GM19099 (cell line): ENCODE measurements around the gene HDAC7.

ENCODE experiments used
- POLR2A ChIP-seq: IDR thresholded peaks from 3 replicates; pipeline ENCODE4 v1.6.1; 2011; ENCODE audit warnings: low read depth; ENCODE audit not compliant: insufficient read length; ENCODE audit errors: extremely low read depth

Gene HDAC7

DNA sequence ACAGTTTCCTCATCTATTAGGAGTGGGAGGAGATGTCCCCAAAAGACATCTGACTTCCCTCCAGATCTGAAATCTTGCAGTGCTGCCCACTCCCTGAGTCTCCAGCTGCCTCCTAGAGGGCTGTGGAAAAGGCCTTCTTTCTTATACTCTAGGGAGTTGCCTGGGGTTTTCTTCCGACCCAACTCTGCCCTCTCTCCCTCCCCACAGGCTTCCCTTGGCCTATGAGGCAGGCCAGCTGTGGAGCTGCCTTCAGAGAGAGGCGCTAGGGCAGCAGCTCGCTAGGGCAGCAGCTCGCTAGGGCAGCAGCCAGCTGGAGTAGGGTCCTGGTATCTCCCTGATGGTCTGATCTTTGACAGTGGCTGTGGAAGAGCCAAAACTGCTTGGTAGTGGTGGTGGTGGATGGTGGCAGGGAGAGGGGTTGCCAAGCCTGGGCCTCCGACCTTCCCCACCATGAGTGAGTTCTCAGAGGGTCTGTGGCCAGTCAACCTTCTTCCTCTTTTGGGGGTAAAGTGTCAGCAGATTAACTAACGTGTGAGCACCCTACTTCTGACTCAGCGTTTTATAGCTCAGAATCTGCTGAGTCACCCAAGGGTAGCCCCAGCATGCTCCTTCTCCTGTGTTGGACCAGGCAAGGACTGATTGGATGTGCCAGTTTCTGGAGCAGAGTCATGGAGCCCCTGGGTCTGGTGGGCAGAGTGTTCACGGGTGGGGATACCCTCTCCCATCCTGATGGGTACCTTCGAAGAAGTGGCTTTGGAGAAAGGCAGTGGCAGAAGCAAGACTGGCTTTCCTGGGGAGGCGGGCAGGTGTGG lies 44.4 kb downstream of the HDAC7 start:
- no peak for TF ChIP-seq POLR2A

GRCh38 chr12:47774663-47775062 lies 45.0 kb downstream of the HDAC7 start:
- TF ChIP-seq POLR2A: no peak

DNA sequence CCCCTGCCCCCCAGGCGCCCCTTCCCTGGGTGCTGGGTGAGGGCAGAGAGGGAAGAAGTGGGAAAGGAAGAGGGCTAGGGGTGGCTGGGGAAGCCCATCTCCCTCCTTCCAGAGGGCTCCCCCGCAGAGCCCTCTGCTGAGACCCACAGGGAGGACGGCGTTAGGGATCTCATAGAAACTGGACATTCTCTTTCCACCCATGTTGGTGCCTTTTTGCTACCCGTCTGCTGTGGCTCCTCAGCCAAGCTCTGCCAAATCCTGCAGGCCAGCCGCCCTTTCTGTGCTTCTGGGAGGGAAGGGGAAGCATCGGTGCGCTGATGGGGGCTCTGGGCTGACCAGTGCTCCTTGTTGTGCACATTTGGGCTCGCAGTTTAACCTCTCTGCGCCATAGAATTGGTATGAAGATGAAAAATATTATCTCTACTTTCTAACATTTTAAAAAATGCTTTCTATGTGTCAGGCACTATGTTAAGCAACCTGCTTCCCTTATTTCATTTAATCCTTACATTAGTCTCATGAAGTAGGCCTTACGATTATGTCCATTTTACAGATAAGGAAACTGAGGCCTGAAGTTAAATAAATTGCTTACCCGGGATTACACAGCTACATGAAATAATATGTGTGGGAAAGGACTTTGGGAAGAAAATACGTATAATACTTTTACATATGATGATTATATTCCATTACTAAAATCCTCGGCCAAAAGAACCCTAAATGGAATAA lies 45.7 kb downstream of the HDAC7 start:
- TF ChIP-seq POLR2A: no peak

- TF ChIP-seq POLR2A: peak; percentile 62
Observed at GRCh38 chr12:47773062-47773857, 46.4 kb downstream of the HDAC7 start, which contains the start of gene SLC48A1. Gene SLC48A1 (plus strand): TSS chr12:47773238. CDS start chr12:47773305, 67 bp downstream.

DNA sequence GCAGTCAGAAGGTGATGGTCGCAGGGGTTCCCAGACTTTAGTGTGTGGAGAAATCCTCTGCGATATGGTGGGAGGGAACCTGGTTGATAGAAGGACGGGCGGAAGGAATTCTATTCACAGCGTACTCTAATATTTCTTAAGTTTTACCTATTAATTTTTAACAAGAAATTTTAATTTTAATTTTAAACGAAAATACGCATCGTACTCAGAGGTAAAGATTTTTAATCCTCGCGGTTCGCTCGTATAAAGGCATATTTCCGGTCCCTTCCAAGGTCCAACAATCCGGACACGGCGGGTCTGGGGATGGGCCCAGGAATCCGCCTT lies 47.0 kb downstream of the HDAC7 start:
- no peak for TF ChIP-seq POLR2A

- TF ChIP-seq POLR2A: no peak
Observed at GRCh38 chr12:47772094-47772660, 47.5 kb downstream of the HDAC7 start.

DNA sequence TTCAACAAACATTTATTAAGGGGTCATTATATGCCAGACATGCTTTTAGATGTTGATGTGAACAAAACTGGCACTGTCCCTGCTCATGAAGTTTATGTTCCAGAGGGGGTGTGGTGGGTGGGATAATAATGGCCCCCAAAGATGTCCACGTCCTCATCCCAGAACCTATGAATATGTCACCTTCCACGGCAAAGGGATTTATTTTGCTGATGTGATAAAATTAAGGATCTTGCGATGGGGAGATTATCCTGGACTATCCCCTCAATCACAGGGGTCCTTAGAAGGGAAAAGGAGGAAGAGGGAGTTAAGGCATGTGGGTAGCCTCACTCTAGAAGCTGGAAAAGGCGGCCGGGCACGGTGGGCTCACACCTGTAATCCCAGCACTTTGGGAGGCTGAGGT lies 48.4 kb downstream of the HDAC7 start:
- TF ChIP-seq POLR2A: no peak

GRCh38 chr12:47770086-47770726 lies 49.5 kb downstream of the HDAC7 start:
- no peak for TF ChIP-seq POLR2A

GRCh38 chr12:47769234-47770085 lies 50.2 kb downstream of the HDAC7 start:
- no peak for TF ChIP-seq POLR2A

DNA sequence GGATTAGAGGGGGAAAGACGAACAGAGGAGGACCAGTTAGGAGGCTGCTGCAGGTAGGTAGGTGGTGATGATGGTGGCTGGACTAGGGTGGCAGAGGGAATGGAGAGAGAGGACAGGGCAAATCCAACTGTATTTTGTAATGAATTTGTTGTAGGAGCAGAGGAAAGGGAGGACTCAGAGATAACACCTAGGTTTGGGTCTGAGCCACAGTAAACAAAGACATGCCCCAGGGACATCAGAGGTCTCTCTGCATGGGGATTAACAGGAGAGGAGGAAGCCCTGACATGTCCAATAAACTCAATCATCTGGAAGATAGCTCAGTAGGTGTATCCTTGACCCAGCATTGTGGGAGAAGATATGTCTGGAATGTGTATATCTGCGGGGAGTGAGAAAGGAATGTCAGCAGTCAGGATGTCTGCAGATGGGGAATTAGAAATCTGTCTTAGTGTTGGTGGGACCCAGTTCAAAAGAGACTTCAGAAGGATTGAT lies 51.3 kb downstream of the HDAC7 start:
- no peak for TF ChIP-seq POLR2A

- no peak for TF ChIP-seq POLR2A
Observed at GRCh38 chr12:47767216-47767724, 52.4 kb downstream of the HDAC7 start.

- no peak for TF ChIP-seq POLR2A
Observed at GRCh38 chr12:47766502-47767215, 53.0 kb downstream of the HDAC7 start.
